PC-3 (cell line): ENCODE data around the gene EMILIN1. TPM values are rescaled to one million over a fixed set of nuclear protein-coding genes. Genes with fewer than 3 reads are reported as not detected.

Experiments used
- ATAC-seq: fragments of 200-7000 bp; cut with Tn5 transposase; 2 replicates; pipeline ENCODE4 v1.9.1; 2020; ENCODE audit warnings: mild to moderate bottlenecking, moderate library complexity
- BruUV-seq: library from RNA; stranded (reverse); fragments of 400-500 nt; replicated peaks from 2 replicates; lab custom pipeline; 2021; lab: Mats Ljungman, UMichigan
- CTCF ChIA-PET: fragments of 300-600 bp; sonication (Branson Sonifier 250); formaldehyde crosslinking; loops from one replicate; lab custom pipeline; 2022; ENCODE audit warnings: antibody characterized with exemption; lab: Charles Lee
- POLR2A ChIA-PET: fragments of 300-600 bp; sonication (Branson Sonifier 250); formaldehyde crosslinking; loops from one replicate; lab custom pipeline; 2022; ENCODE audit warnings: antibody characterized with exemption; ENCODE audit not compliant: unreplicated experiment; lab: Charles Lee
- DNase-seq: peaks from one replicate; pipeline ENCODE4 v3.0.0-alpha.2; 2015
- H2AFZ ChIP-seq: fragments of 300-600 bp; sonication (generic); 2 replicates; pipeline ENCODE4 v1.6.0; 2016; ENCODE audit warnings: antibody characterized with exemption, low read length
- H3F3A ChIP-seq: fragments of 300-600 bp; sonication (generic); one replicate; pipeline ENCODE4 v1.6.0; 2017; ENCODE audit warnings: antibody characterized with exemption, low read length, control low read depth, mild to moderate bottlenecking; ENCODE audit not compliant: unreplicated experiment
- H3K27ac ChIP-seq: fragments of 300-600 bp; sonication (generic); 2 replicates; pipeline ENCODE4 v1.5.1; 2016; ENCODE audit warnings: mild to moderate bottlenecking, low read length
- H3K27me3 ChIP-seq: fragments of 300-600 bp; sonication (generic); 2 replicates; pipeline ENCODE4 v1.6.1; 2016; ENCODE audit warnings: low read length, mixed read lengths
- H3K36me3 ChIP-seq: fragments of 300-600 bp; sonication (generic); 2 replicates; pipeline ENCODE4 v1.6.1; 2016; ENCODE audit warnings: low read depth, mixed run types, low read length, mixed read lengths
- H3K4me1 ChIP-seq: fragments of 300-600 bp; sonication (generic); 2 replicates; pipeline ENCODE4 v1.5.1; 2016; ENCODE audit warnings: low read length; ENCODE audit not compliant: insufficient read depth
- H3K4me2 ChIP-seq: fragments of 300-600 bp; sonication (generic); 2 replicates; pipeline ENCODE4 v1.6.0; 2016; ENCODE audit warnings: low read length
- H3K4me3 ChIP-seq: fragments of 300-600 bp; sonication (generic); 2 replicates; pipeline ENCODE4 v1.5.1; 2016; ENCODE audit warnings: mild to moderate bottlenecking, low read length, mixed read lengths
- H3K79me2 ChIP-seq: fragments of 300-600 bp; sonication (generic); 2 replicates; pipeline ENCODE4 v1.6.1; 2017; ENCODE audit warnings: low read length, mixed read lengths
- H3K9ac ChIP-seq: fragments of 300-600 bp; sonication (generic); 2 replicates; pipeline ENCODE4 v1.6.0; 2016; ENCODE audit warnings: mild to moderate bottlenecking, low read length
- H3K9me2 ChIP-seq: fragments of 300-600 bp; sonication (generic); replicated peaks from 2 replicates; pipeline ENCODE4 v1.6.1; 2016; ENCODE audit warnings: mixed run types, low read length, mixed read lengths
- H3K9me3 ChIP-seq: fragments of 300-600 bp; sonication (generic); 2 replicates; pipeline ENCODE4 v1.6.1; 2016; ENCODE audit warnings: low read length, mixed read lengths
- H4K20me1 ChIP-seq: fragments of 300-600 bp; sonication (generic); 2 replicates; pipeline ENCODE4 v1.6.1; 2016; ENCODE audit warnings: low read length, mixed read lengths
- EZH2 ChIP-seq: fragments of 300-600 bp; sonication (generic); IDR thresholded peaks from one replicate; pipeline ENCODE4 v1.6.1; 2017; ENCODE audit warnings: antibody characterized with exemption, mild to moderate bottlenecking, low read length; ENCODE audit not compliant: unreplicated experiment
- EZH2phosphoT487 ChIP-seq: fragments of 300-600 bp; sonication (generic); IDR thresholded peaks from 2 replicates; pipeline ENCODE4 v1.6.1; 2018; ENCODE audit warnings: mild to moderate bottlenecking, antibody characterized with exemption, low read length, borderline replicate concordance
- intact Hi-C: fragments of 100-400 bp; cut with micrococcal nuclease; formaldehyde crosslinking; loops from 2 replicates; pipeline ENCODE4 v1.9.0; 2023
- total RNA-seq: library from RNA; depleted of rRNA; stranded (reverse); fragments of >200 nt; gene quantifications from 2 replicates; pipeline ENCODE4 v1.2.3, GENCODE V29; 2014
- TF ChIP-seq, protein P1 (sequence below): fragments of 300-600 bp; sonication (generic); conservative IDR thresholded peaks from 2 replicates; pipeline ENCODE4 v1.5.1; 2017; ENCODE audit warnings: antibody characterized with exemption, low read depth, mild to moderate bottlenecking, low read length

The EMILIN1 gene
- total RNA-seq, 1 experiment from 2014 or later, result 0.69 TPM

DNA sequence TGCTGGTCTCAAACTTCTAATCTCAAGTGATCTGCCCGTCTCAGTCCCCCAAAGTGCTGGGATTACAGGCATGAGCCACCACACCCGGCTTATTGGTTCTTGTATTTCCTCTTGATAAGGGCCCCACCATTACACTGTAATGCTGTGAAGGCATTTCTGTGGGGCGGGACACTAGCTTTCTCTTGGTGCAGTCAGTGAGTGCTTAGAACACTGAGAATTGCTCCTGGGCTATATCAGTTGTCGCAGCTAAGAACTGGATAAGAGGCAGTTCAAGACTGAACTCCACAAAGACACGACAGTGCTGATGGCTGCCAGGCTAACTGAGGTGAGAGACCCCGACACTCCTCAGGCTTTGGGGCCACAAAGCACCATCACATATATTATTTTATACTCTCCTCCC lies 10.2 kb downstream of the EMILIN1 start:
- no peaks in the 10 kb centered on the region for H3K27me3 ChIP-seq
- no peak for TF ChIP-seq EZH2phosphoT487
- no peak for TF ChIP-seq EZH2
- TF ChIP-seq, protein P1, sequence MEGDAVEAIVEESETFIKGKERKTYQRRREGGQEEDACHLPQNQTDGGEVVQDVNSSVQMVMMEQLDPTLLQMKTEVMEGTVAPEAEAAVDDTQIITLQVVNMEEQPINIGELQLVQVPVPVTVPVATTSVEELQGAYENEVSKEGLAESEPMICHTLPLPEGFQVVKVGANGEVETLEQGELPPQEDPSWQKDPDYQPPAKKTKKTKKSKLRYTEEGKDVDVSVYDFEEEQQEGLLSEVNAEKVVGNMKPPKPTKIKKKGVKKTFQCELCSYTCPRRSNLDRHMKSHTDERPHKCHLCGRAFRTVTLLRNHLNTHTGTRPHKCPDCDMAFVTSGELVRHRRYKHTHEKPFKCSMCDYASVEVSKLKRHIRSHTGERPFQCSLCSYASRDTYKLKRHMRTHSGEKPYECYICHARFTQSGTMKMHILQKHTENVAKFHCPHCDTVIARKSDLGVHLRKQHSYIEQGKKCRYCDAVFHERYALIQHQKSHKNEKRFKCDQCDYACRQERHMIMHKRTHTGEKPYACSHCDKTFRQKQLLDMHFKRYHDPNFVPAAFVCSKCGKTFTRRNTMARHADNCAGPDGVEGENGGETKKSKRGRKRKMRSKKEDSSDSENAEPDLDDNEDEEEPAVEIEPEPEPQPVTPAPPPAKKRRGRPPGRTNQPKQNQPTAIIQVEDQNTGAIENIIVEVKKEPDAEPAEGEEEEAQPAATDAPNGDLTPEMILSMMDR, result no peak
- no TSS peak for BruUV-seq
- no peaks in the 10 kb centered on the region for H3F3A ChIP-seq
- H2AFZ ChIP-seq, result no peak overlapping the region
- DNase-seq (no peak), ATAC-seq (no peak)
- peaks cover 14% of the 10 kb centered on the region; the same call in 1 of the 2 replicates for H3K4me1 ChIP-seq
- H3K9me3 ChIP-seq, result no peaks in the 10 kb centered on the region
- H3K36me3 ChIP-seq, result no peaks in the 10 kb centered on the region
- CTCF ChIA-PET, result no interaction called here
- intact Hi-C loops, result no loop called here
- no peak overlapping the region for H3K4me2 ChIP-seq
- H3K9ac ChIP-seq, result no peak overlapping the region
- H3K27ac ChIP-seq, result no peak overlapping the region
- no peaks in the 10 kb centered on the region for H3K79me2 ChIP-seq
- POLR2A ChIA-PET, result no interaction called here
- no peaks in the 10 kb centered on the region for H4K20me1 ChIP-seq
- H3K4me3 ChIP-seq, result no peak overlapping the region
- H3K9me2 ChIP-seq, result no peaks in the 10 kb centered on the region

DNA sequence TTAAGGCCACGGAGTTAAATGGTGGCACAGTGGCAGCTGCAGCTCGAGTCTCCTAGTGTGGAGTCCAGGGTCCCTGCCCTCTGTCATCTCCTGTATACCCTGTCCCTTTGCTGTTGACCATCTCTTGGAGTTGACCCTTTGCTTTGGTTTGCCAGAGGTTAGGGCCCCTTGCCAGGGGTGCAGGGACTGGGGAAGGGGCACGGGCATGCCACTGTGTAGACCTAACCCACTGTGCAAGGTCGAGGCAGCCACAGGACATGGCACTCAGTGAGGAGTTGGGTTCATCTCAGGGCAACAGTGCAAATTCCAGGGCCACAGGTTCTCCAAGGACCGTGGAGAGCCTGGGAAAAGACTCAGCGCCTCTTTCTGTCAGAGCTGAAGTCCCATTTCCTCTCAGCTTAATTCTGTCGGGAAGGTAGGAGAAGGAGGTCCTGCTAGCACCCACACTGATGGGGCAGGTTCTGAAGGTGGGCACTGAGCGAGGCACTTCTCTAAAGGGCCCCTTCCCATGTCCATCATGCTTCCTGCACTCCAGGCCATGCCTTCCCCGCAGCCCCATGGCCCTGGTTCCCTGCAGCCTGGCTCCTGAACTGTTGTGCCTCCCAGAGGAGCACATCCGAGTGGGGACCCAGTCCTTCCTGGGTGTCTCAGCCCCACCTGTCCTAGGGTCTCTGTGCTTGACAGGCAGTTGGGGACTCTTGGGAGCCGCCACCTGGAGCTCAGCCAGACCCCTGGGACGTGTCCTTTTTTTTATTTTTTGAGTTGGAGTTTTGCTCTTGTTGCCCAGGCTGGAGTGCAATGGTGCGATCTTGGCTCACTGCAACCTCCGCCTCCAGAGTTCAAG lies 10.9 kb downstream of the EMILIN1 start:
- ATAC-seq, result no peak
- no TSS peak for BruUV-seq
- TF ChIP-seq EZH2phosphoT487 (no peak), EZH2 (no peak)
- TF ChIP-seq, protein P1, result no peak
- Histone ChIP-seq H3K9ac (no peak overlapping the region), H3K4me1 (peaks cover 14% of the 10 kb centered on the region; the same call in 1 of the 2 replicates), H3K27me3 (no peaks in the 10 kb centered on the region), H3F3A (no peaks in the 10 kb centered on the region), H3K27ac (no peak overlapping the region), H3K4me2 (no peak overlapping the region), H3K79me2 (no peaks in the 10 kb centered on the region), H3K9me2 (no peaks in the 10 kb centered on the region), H4K20me1 (no peaks in the 10 kb centered on the region), H3K36me3 (no peaks in the 10 kb centered on the region), H3K4me3 (no peak overlapping the region), H3K9me3 (no peaks in the 10 kb centered on the region), H2AFZ (no peak overlapping the region)
- ChIA-PET POLR2A (no interaction called here), CTCF (interaction anchor here (0.7 kb wide), 1 partner anchor 167 kb away, joined by 3 read pairs; no protein-coding TSS in a partner anchor)
- no peak for DNase-seq
- intact Hi-C loops, result no loop called here
